ENCODE data around the gene UFM1.
A peak's percentile ranks its signal among the peaks of the same experiment; 100 is the strongest.
"Not testable (repeated sequence)": the region's sequence is repeated elsewhere in the genome, so short reads cannot be mapped to it uniquely, and the experiment has no call there.

Gene UFM1

DNA sequence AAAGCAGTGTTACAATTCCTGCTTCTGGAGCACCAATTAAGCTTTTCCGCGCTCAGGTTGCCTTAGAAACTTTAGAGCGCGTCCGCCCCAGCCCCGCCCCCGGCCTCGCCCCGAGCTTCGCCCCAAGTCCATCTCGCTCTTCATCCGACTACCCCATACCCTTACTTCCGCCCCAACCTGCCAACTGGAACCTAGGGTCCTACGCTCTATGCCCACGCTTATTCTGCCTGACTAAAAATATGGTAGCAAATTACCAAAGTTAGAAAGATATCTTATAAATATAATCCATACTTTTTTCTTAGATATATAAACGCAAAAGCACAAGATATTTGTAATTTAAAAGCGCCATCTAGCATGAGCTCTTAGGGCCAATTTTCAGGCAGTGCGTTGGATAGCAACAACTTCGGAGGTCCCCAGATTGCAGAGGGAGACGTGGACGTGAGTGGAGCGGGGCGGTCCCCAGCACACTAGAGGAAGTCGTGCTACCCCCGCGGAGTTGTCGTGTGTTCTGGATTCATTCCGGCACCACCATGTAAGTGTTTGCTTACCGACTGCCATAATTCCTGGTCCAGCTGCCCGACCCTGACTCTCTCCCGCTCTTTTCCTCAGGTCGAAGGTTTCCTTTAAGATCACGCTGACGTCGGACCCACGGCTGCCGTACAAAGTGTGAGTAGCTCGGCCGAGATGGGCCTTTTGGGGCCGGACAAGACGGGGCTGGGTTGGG lies at the start of gene UFM1:
UFM1 (plus strand) TSS at position 462 of the 724 bp plus-strand sequence; CDS start at position 531, 69 bp downstream.
- peak; percentile 97 for DNase-seq

DNA sequence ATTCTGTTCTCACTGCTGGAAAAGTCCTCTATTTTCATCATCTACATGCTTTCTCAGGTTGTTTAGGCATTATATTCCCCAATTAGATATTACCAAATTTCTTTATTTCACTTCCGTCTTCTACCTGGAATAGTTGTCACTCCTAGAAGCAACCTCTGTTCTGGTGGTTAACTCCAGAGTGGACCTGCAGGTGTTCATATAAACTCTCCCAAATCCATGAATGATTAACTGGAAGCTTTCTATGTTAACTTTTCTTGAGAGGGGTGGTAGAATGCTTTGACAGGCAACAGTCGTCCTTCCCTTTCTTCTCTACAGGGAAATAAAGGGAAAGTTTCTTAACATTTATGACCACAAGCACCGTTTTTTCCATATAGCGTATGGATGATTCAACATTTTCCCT lies 48.4 kb upstream of the UFM1 start:
- no peak for DNase-seq

DNA sequence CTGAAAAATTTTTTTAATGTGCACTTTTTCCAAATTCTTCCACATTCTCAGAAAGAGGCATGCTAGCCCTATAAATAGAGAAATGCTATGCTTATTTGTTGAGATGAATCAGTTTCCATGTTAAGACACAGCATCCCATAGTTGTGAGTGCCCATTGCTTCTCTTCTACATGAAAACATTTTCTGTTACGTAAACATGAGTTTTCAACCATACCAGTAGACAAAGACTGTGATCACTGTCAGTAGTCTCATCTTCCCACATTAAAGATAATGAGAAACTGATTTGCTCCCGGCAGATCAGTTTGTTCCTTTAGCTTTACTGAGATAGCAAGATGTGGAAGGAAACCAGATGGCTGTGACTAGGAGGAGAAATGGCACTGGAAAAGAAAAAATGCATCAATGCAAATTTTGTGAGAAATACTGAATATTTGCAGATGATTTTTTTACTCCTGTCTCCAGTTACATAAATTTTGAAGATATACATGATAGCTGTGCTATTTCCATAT lies 45.8 kb upstream of the UFM1 start:
- no peak for DNase-seq

DNA sequence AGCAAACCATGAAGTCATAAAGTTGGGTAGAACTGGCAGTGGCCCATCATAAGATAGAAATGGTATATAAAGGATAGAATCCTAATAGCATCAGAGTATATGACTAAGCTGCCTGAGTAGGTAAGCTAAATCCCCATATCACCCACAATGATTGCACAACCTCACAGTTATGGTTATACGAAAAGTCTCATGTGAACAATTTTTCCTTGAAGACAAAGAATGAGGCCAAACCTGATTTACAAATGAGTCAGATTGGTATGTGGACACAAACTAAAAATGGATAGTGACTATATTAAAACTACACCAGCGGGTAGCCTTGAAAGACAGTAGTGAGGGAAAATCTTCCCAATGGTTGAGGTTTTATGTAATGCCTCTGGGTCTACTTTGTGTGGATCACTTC lies 40.9 kb upstream of the UFM1 start:
- DNase-seq: no peak

DNA sequence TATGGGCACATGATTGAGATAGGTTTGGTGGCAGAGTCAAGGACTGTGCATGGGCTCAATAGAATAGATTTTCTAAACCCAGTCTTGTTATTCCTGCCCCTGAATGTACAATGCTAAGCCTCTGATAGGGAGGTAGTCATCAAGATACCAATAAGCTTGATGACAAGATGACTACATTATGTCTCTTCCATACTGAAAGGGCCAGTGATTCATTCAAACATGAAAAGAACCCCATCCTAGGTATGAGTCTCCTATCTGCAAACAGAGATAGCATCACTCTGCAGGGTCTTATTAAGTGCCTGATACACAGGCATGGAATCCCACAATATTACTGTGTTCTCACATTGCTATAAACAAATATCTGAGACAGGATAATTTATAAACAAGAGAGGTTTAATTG lies 40.3 kb upstream of the UFM1 start:
- no peak for DNase-seq

DNA sequence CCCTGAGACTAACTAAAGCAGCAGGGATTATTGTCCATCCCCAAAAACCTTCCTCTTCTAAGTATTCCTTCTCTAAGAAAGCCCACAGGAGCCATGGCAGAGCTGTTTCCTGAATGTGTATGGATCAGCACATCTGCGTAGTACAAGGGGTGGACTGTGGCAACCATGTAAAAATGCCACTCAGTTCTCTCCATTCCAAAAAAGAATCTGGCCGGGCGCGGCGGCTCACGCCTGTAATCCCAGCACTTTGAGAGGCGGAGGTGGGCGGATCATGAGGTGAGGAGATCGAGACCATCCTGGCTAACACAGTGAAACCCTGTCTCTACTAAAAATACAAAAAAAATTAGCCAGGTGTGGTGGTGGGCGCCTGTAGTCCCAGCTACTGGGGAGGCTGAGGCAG lies 38.5 kb upstream of the UFM1 start:
- DNase-seq: not testable (repeated sequence)

DNA sequence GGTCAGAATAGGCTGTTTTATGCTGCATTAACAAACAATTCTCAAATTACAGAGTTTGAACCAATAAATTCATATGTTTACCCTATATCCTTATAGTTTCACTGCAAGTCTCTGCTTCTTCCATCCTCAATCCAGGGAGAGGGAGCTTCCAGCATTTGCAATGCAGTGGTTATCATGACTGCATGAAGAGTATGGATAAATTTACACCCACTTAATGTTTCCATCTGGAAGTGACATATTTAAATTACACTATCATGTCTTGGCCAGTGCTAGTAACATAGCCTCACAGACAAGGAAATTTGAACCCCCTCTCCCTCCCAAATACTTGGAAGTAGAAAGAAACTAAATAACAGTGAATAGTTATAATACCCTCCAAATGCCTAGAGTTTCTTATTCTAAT lies 33.5 kb upstream of the UFM1 start:
- no peak for DNase-seq

DNA sequence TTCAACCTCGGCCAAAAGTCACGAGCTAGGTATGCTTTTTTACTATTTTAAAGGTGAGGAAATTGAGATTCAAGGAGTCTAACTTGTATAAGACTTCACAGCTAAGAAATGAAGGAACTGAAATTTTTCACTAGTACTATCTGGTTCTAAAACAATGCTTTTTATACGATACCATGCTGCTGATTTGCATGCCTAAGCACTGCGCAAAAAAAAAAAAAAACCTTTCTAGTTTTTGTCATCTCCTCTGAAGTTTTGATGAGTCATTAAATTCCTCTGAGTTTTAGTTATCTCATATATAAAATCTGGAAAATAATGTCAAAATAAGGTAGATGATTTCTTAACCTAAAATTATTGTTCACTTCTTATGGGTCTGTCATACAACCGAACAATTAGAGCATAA lies 28.0 kb upstream of the UFM1 start:
- DNase-seq: no peak

DNA sequence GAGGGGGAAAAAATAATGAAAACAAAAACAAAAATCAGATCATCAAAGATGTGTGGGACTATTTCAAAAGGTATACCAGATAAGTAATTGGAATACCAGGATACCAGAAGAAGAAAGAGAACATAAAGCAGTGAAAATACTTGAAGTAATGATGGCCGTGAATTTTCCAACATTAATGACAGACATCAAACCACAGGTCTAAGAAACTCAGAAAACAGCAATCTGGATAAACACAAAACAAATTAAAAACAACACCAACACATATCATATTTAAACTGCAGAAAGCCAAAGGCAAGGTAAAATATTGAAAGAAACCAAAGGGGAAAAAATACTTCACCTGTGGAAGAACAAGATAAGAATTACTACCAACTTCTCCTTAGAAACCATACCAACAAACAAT lies 24.2 kb upstream of the UFM1 start:
- DNase-seq: no peak

DNA sequence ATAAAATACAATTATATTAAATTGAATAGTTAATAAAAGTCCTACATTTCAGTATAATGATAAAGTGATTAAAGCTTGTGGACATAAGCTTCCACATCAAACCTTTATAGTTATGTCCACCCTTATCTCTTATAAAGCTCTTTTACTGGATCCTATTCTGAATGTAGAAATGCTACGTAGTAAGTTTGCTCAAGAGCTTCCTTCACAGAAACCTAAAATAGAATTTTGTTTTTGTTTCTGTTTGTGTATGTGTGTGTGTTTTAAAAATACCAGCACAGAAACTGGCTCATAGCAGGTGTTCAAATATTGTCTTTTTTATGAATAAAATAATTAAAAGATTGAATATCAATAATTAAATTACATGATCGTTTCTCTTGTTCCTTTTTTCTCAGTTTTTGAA lies 21.0 kb upstream of the UFM1 start:
- DNase-seq: no peak

DNA sequence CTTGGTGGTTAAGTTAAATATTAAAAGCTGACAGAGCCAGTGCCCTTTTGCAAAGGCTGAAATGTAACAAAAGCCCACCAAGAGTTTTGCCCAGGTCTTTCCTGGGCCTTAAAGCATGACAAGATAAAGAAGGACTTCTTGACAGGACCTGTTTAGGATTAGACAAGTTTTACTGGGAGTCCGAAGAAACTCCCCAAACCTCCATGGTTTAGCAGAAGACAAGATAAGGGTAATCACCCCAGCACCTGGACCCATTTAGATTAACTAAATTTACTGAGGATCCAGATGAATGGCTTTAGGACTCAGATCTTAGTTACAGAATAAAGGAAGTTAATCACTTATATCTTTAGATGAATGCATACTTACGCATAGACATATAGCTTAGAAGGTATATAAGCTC lies 14.8 kb upstream of the UFM1 start:
- no peak for DNase-seq

DNA sequence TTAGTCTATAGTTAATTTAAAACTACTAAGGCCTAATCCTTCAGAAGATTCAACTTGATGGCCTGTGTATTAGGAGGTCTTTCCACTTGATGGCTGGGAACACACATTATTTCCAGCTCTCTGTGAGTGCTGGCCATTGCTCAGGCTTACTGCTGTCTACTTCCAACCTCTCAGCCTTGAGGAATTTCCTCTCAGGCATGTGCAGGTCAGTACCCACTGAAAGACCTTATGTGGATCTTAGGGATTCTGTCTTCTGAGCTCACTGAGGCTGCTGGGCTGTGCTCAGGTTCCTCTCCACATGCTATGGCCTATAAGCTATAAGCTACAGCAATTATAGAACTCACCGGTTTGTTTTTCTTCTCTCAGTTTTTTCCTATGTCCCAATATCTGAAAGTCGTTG lies 11.6 kb upstream of the UFM1 start:
- DNase-seq: no peak

DNA sequence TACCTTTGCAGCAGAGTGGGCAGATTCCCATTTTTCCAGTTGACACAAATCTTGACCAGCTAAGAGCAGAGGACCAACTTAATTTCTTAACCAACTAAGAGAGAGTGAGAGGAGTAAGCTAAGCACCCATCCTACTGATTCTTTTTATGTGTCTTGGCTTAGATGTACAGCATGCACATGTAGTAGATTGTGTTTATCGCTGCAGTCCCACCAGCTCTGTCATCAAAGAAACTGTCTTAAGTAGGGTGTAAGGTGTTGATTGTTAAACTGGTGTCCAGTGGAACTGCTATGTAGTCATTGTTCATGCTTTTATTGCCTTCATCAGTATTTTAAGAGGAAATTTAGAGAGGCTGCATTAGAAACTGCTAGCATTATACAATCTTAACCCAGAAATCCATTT lies 9.0 kb upstream of the UFM1 start:
- no peak for DNase-seq

DNA sequence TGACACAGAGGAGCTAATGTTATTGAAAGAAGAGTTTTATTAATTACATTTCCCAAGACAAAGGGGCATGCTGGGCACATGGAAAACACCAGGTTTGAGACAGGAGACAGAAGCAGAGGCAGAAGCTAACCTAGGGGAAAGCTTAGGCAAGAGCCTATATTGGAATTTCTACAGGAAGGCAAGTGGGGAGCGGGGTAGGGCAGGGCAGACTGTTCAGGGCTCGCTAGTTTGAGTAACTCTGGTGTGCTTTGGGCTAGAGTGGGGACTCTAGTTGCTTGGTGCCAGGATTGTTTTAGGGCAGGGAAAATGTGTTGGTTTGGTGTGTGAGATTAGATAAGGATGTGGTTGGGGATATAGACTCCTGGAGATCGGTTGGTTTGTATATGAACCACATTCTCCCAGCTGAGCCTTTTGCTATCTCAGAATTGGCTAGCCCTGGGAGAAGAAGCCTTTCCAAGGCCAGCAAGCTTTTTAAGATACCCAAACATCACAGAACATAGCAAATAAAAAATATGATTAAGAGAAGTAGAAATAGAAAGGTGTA lies 8.4 kb upstream of the UFM1 start:
- DNase-seq: no peak

DNA sequence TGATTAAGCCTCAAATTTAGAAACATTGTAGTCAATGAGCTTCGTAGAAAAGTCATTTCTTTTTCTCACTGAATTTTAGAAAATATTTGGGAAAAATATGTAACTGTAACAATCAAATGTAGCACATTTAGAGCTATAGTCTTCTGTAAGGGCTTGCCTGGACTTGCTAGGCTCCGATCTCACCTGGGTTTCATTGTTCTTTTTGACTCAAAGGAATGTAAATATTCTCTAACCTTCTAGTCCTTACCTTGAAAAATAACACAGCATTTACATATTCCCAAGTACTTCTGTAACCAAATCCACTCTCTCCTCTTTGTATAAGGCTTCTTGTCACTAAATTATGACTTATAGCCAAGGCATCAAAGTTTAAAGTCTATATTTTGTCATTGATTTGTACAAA lies 2.9 kb upstream of the UFM1 start:
- DNase-seq: no peak

DNA sequence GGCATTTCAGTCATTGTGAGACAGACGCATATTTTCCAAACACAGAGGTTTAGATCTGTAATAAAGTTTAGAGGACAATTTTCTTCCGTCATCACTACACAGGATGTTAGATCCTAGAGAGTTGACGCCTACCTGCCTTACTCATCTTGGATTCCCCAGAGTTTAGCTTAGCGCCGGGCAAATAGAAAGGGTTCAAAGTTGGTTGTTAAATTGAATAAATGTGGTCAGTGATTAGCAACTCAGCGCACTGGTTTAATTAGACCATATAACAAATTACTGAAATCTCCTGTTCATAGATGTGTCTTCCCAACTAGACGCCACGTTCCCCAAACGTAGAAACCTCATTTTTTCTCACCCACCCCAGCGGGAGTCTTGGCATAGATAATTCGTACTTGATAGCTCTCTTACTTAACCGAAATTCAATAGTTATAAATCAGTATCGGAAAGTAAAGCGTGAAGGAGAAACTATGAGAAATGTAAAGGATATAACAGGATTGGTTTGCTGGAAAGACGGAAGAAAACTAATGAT lies 726 bp upstream of the UFM1 start:
- DNase-seq: no peak

DNA sequence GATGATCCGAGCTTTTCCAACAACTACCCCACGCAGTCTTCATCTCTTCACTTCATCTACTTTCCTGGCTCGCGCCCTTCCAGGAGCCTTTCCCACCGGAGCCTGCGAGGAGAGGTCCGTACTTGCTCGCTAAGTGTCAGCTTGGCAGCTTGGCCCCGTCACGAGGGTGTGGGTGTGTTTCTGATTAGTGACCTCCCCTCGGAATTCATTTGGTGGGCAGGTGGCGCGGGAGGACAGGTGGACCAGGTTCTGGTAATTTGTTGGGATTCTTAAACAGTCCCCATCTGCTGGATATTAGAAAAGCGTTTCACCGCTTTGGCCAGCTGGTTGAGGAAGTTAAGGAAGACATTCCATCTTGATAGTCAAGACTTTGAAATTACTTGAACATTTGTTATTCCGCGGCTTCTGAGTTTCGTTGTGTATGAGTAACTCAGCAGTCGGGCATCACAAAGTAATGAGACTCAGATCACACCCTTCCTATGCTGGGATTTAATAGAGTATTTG lies 515 bp downstream of the UFM1 start:
- DNase-seq: no peak

DNA sequence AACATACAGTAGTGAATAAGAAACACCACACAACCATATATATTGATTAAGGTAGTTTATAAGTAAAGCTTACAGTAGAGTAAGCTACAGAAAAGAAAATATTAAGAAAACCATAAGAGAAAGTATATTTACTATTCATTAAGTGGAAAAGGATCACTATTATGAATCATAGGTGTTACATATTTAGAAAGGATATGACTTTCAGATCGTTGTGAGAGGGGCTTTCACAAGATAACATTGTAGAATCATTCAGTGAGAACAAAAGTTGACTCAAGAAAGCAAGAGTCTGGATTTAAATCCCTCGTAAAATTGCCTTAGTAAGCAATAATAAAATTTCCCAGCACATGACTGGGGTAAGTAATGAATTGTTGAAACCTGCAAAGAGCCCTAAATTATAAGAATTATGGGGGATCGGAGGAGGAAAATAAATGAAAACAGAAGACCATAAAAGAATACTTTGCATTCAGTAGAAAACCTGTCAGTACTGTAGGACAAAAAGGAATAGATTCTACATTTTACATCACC lies 6.0 kb downstream of the UFM1 start:
- DNase-seq: no peak

DNA sequence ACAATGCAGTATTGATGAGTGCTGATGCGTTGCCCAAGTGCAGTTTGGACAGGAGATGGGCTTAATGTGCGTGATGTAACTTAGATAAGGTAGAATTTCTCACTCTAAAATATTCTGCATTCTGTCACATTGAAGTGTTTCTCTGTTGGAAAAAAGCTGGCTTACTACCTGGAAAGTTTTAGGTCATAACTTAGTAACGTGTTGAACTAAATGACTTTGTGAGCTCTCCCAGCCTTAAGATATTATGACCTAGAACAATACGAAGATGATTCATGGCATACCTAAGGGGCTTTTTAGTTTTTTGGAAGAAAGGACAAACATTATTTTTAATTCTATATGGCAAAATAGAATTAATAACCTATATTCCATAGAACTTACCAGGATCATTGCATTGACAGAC lies 9.0 kb downstream of the UFM1 start:
- no peak for DNase-seq

DNA sequence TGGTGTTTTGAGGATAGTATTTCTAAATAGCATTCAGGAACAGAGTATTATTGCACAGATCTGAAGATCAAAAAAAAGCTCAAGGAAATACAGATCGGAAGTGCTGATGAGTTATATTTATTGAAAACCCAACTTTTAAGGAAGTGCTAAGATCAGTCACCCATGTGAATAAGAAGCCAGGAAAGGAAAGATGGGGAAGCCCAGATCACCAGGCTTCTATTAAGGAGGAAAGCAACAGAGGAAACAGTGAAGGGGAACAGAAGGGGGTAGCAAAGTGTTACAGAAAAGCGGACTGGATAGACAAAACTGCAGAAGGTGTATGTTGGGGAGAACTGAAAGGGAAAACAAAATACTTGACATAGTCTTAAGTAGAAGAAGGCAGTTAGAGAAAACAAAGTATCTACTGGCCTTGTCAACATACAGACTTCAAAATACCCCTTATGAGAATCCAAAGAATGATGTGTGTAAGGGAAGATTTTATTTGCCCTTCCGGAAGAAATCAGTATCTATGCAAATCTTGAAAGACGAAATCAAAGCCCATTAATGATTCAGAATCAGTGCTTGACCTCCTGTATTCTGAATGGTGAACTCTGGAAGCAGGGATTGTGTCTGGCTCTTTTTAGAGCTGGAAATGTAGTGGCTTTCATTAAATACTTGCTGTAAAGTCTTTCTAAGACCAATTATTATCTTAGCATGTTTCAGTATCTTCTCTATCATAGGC lies 12.1 kb downstream of the UFM1 start:
- DNase-seq: no peak

DNA sequence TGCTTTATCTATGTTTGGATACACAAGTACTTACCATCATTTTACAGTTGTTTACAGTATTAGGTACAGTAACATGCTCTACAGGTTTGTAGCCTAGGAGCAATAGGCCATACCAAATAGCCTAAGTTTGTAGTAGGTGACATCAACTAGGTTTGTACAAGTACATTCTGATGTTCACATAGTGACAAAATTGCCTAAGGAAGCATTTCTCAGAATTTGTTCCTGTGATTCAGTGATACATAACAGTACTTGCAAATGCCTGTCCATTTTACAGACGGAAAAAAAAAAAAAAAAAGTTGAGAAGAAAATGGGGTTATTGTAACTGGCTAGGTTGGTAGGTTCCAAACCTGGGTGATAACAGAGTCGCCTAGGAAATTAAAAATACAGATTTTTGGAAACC lies 13.6 kb downstream of the UFM1 start:
- DNase-seq: no peak

DNA sequence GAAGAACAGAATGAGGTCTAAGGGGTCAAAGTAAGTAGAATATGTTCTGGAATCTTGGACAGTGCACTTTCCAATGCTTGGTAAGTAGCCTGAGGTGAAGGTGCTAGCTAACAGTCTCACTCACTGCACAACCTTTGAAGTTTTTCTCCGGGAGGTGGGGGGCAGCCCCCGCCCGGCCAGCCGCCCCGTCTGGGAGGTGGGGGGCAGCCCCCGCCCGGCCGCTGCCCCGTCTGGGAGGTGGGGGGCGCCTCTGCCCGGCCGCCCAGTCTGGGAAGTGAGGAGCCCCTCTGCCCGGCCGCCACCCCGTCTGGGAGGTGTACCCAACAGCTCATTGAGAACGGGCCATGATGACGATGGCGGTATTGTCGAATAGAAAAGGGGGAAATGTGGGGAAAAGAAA lies 14.1 kb downstream of the UFM1 start:
- not testable (repeated sequence) for DNase-seq

DNA sequence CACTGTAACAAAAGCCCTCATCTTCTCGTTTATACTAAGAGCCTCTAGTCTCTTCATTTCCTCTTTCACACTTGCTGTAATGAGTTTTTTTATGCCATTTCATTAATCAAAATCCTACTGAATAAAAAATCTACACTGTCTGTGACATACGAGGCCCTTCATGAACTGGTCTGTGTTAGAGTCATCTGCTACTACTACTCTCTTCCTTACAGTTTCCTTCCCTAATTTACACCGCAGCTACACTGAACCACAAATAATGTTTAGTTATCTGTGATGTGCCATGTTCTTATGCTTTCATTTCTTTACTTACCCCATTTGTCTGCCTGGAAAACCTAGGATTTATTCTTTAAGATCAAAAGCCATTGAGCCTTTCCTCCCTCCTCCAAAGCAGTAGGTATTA lies 16.0 kb downstream of the UFM1 start:
- DNase-seq: no peak

All from eye (tissue), 1 donor.